T1000 (cell line): ENCODE data around the gene MAPK8IP2.

Experiments used
- DNase-seq: peaks from one replicate; lab custom pipeline; 2025; ENCODE audit warnings: mixed read lengths; lab: John Stamatoyannopoulos, UW

MAPK8IP2 gene

DNA sequence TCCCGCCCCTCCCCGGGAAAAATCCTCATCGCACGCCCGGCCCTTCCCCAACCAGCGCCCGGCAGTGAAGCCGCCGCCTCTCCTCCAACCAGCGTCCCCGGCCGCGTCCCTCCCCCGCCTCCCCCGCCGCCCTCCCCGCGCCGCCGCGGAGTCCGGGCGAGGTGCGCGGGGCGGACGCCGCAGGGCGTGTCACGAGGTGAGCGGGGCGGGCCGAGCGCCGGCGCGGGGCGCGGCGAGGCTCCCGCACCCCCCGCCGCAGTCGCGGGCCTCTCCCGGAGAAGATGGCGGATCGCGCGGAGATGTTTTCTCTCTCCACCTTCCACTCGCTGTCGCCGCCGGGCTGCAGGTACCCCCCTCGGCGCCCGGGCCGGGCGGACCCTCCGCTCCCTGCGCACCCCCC lies at the start of gene MAPK8IP2:
Gene MAPK8IP2 (plus strand): TSS at position 256 of the 400 bp plus-strand sequence. CDS start 26 bp downstream, at position 282.
- no peak for DNase-seq

- DNase-seq = no peak
Observed at GRCh38 chr22:50551160-50551752, 49.3 kb upstream of the MAPK8IP2 start.

- DNase-seq = no peak
Observed at GRCh38 chr22:50553310-50553709, 47.3 kb upstream of the MAPK8IP2 start.

GRCh38 chr22:50556703-50557102 lies 43.9 kb upstream of the MAPK8IP2 start:
- DNase-seq = no peak

- no peak for DNase-seq
Observed at GRCh38 chr22:50560034-50560433, 40.6 kb upstream of the MAPK8IP2 start.

DNA sequence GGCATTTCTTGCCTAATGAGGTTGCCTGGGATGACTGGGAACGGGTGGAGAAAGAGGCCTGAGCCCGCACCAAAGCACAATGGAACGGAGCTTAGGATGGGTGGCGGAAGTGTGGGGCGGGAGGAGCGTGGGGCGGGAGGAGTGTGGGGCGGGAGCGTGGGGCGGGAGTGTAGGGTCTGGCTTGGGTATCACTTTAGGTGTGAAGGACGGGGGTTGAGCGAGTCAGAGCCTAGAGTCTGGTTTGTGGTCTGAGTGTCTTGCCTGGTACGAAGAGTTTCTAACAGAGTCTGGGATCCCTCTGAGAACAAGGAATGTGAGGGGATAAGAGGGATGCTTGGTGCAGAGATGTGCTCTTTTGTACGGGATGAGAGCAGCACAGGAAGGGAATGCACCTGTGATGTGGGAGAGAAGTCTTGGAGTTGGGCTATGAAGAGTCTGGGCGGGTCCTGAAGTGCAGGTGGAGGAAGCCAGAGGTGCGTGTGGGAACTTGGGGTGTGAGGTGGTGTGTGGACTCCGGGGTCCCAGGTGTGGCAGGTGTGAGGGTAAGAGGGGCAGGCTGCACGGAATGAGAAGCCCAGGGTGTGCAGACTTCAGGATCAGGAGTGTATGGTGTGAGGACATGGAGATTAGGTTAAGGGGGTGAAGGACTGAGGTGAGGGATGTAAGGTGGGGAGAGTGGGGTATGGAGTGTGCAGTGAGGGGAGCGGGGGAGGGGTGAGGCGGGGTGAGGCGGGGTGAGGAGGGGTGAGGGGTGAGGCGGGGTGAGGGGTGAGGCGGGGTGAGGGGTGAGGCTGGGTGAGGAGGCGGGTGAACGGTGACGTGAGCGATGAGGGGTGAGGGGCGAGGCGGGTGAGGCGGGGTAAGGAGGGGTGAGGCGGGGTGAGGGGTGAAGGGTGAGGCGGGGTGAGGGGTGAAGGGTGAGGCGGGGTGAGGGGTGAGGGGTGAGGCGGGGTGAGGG lies 38.9 kb upstream of the MAPK8IP2 start:
- no peak for DNase-seq

GRCh38 chr22:50562523-50563412 lies 37.8 kb upstream of the MAPK8IP2 start, which contains the start of gene SYCE3:
Gene SYCE3 (minus strand): TSS chr22:50562919. CDS start chr22:50556405, 6,514 bp downstream.
- DNase-seq = peak; percentile 86

DNA sequence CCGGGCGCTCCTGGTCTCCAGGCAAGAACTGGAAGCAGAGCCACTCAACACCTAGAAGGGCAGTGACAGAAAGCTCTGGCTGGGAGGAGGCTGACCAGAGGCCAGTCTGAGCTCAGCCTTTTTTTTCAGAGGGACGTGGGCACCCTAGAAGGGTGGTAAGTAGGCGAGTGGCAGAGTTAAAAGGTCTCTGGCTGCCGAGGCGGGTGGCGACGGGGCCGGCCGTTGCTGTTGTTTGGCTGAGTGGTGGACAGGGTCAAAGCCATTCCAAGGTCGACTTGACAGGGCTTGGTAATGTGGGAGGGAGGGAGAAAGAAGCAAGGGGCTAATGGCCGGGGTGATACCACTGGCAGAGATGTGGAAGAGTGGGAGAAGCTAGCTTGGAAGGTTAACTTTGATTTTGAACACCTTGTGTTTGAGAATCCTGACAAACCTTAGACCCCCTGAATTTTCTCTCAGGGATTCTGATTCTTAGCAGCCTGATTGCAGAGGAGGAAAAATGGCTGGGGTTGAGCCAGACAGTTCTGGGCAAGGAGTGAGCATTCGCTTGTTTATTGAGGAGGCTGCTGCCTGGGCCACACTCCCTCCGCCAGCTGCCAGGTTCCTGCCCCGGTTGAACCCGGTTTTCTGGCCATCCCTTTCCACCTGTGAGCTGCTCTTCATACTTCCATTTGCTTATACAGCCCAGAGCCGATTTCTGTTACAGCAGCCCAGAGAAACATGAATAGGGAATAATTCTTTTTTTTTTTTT lies 37.0 kb upstream of the MAPK8IP2 start:
- no peak for DNase-seq

DNA sequence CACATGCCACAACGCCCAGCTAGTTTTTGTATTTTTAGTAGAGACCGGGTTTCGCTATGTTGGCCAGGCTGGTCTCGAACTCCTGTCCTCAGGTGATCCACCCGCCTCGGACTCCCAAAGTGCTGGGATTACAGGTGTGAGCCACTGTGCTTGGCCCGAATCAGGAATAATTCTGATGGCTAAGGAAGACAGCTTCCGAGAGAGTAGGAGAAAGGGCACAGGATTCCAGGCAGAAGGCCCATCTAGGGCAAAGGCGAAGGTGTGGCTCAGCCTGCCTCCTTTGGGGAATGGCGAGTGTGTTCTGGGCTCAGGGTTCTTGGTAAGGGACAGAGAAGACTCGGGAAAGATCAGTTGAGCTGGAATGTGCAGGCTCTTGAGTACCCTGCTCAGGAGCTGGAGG lies 36.3 kb upstream of the MAPK8IP2 start:
- DNase-seq = no peak

DNA sequence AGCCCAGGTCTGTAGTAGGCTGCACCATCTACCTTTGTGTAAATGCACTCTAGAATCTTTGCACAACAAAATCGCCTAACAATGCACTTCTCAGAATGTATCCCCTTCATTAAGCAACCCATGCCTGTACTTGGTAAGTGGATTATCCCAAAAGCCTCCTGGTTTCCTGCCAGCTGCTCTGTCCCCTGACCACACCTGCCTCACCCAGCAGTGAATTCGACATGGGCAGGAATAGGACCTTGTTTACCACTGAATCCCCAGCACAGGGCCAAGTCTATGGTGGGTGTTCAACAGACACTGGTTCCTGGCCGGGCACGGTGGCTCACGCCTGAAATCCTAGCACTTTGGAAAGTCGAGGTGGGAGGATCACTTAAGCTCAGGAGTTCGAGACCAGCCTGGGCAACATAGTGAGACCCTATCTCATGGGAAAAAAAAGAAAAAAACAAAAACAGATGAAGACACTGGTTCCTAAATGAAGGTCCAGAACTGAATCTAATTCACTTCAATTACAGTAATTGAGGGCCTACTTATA lies 32.8 kb upstream of the MAPK8IP2 start:
- no peak for DNase-seq

- no peak for DNase-seq
Observed at GRCh38 chr22:50568626-50569025, 32.0 kb upstream of the MAPK8IP2 start.

GRCh38 chr22:50569041-50569459 lies 31.5 kb upstream of the MAPK8IP2 start:
- DNase-seq = no peak

GRCh38 chr22:50569896-50570535 lies 30.6 kb upstream of the MAPK8IP2 start:
- no peak for DNase-seq

GRCh38 chr22:50570861-50571260 lies 29.7 kb upstream of the MAPK8IP2 start:
- no peak for DNase-seq

GRCh38 chr22:50571264-50572175 lies 29.1 kb upstream of the MAPK8IP2 start:
- DNase-seq = no peak

GRCh38 chr22:50572965-50573364 lies 27.6 kb upstream of the MAPK8IP2 start:
- no peak for DNase-seq

- no peak for DNase-seq
Observed at GRCh38 chr22:50573491-50574382, 26.9 kb upstream of the MAPK8IP2 start.

GRCh38 chr22:50574383-50574755 lies 26.2 kb upstream of the MAPK8IP2 start:
- no peak for DNase-seq
